ENCODE data around the gene FBLN2. TPM values are rescaled to one million over a fixed set of nuclear protein-coding genes. Genes with fewer than 3 reads are reported as not detected.

The FBLN2 gene
- total RNA-seq, 1 donor from 2014 or later: 32.9 TPM

DNA sequence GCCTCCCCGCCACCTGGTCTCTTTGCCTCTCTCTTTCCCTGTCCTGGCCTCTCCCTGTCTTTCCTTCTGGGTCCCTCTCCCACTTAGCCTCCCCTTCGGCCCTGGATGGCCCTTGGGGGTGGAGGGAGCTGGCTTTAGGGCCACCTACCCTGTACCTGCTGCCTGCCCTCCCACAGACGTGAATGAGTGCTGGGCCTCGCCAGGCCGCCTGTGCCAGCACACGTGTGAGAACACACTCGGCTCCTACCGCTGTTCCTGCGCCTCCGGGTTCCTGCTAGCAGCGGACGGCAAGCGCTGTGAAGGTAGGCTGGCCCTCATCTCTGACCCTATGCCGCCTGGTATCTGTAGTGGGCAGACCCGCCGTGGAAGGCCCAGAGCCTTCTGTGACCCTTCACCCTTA is 80.7 kb downstream of the FBLN2 start:
- H3K36me3 ChIP-seq: no peaks in the 10 kb centered on the region
- no peak overlapping the region for H3K4me3 ChIP-seq
- intact Hi-C loops (cut with DNase I): no loop called here
- TF ChIP-seq CTCF (IDR thresholded peaks at IDR 0.05): no peak
- H3K9me3 ChIP-seq: no peaks in the 10 kb centered on the region
- H3K27ac ChIP-seq: no peak overlapping the region
- no peaks in the 10 kb centered on the region for H3K4me1 ChIP-seq
- no peaks in the 10 kb centered on the region for H3K27me3 ChIP-seq
- no peak for ATAC-seq
- no peak for DNase-seq

GRCh38 chr3:13631256-13631655 is 82.3 kb downstream of the FBLN2 start:
- TF ChIP-seq CTCF (IDR thresholded peaks at IDR 0.05): no peak
- intact Hi-C loops (cut with DNase I): no loop called here

DNA sequence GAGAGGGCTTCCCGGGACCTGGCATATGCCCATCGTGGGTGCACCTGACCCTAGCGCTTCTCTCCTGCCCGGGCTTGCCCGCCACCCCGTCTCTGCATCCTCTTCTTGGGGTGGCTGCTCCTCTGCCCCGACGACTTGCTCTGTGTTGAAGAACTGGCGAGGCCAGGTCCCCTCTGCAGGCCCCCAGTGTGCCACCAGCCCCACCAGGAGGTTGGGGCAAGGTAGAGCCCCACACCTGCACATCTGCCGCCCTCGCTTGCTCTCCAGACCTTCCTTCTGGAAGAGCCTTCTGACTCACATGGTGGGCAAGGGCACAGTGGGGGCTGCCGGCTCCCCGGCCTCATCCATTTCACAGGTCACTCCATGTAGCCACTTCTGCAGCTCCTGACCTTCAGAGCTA is 84.3 kb downstream of the FBLN2 start:
- DNase-seq: no peak
- TF ChIP-seq CTCF (IDR thresholded peaks at IDR 0.05): no peak
- no peaks in the 10 kb centered on the region for H3K27me3 ChIP-seq
- H3K4me1 ChIP-seq: no peaks in the 10 kb centered on the region
- no peak for ATAC-seq
- no peak overlapping the region for H3K27ac ChIP-seq
- intact Hi-C loops (cut with DNase I): no loop called here
- H3K36me3 ChIP-seq: no peaks in the 10 kb centered on the region
- H3K4me3 ChIP-seq: no peak overlapping the region
- no peaks in the 10 kb centered on the region for H3K9me3 ChIP-seq

More at GRCh38 chr3:13631256-13631655, 82.3 kb downstream of the FBLN2 start:
- Histone ChIP-seq H3K27ac (no peak overlapping the region), H3K36me3 (no peaks in the 10 kb centered on the region), H3K27me3 (no peaks in the 10 kb centered on the region), H3K4me3 (no peak overlapping the region), H3K9me3 (no peaks in the 10 kb centered on the region), H3K4me1 (no peaks in the 10 kb centered on the region)
- no peak for DNase-seq
- no peak for ATAC-seq

DNA sequence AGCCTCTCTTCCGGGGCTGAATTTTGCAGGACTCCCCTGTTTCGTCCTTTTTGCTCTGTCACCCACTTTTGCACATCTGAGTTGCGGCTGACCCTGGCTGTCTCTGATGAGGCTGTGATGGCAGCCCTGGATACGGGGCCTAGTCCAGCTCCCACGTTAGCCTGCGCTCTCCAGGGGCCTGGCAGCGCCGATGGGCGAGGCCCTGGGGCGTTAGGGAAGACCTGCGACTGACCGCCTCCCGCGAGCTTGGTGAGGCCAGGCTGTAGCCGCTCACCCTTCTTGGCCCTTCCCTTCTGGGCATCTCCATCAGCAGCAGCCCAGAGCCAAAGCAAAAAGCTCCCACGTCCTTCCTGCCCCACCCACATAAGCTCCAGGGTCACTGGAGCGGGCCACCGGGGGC is 85.2 kb downstream of the FBLN2 start:
- DNase-seq (no peak), ATAC-seq (no peak)
- H3K27ac ChIP-seq: no peak overlapping the region
- intact Hi-C loops (cut with DNase I): no loop called here
- no peaks in the 10 kb centered on the region for H3K9me3 ChIP-seq
- H3K27me3 ChIP-seq: no peaks in the 10 kb centered on the region
- no peak overlapping the region for H3K4me3 ChIP-seq
- TF ChIP-seq CTCF (IDR thresholded peaks at IDR 0.05): no peak
- H3K4me1 ChIP-seq: no peaks in the 10 kb centered on the region
- H3K36me3 ChIP-seq: no peaks in the 10 kb centered on the region

DNA sequence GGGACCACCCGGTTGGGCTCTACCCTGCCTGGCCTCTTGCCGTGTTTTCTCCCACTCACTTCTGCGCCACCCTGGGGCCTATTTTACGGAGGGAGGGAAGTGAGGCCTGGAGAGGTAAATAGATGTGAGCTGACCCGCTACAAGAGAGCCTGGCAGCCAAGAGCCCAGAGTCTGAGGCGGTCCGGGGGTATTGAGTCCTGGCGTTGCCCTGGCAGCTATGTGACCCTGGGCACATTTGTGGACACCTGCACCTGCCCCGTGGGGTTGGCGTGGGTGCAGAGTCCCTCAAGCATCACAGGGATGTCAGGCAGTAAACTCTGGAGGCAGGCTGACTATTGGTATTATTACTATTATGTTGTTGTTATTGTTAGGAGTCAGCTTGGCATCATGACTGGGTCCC is 85.7 kb downstream of the FBLN2 start:
- no peak for ATAC-seq
- no peak for TF ChIP-seq CTCF (IDR thresholded peaks at IDR 0.05)
- no peaks in the 10 kb centered on the region for H3K36me3 ChIP-seq

DNA sequence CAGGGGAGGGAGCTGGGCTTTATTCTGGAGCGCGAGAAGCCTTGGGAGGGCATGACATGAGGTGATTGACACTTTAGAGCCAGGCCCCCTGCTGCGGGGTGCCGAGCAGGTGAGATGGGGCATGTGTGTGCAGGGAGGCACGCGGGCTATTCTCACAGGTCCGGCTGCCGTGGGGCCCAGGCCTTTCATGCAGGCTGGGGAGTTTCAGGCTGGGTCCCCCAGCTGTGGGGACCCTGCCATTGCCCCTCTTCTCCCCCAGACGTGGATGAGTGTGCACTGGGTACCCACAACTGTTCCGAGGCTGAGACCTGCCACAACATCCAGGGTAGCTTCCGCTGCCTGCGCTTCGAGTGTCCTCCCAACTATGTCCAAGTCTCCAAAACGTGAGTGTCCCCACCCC is 87.3 kb downstream of the FBLN2 start:
- ATAC-seq (no peak), DNase-seq (no peak)
- Histone ChIP-seq H3K9me3 (no peaks in the 10 kb centered on the region), H3K4me3 (no peak overlapping the region), H3K27ac (no peak overlapping the region), H3K27me3 (no peaks in the 10 kb centered on the region), H3K36me3 (no peaks in the 10 kb centered on the region), H3K4me1 (no peaks in the 10 kb centered on the region)
- intact Hi-C loops (cut with DNase I): no loop called here
- no peak for TF ChIP-seq CTCF (IDR thresholded peaks at IDR 0.05)

More for the DNA sequence above, 85.7 kb downstream of the FBLN2 start:
- no peak for DNase-seq
- no peaks in the 10 kb centered on the region for H3K27me3 ChIP-seq
- no peak overlapping the region for H3K27ac ChIP-seq
- intact Hi-C loops (cut with DNase I): no loop called here
- H3K9me3 ChIP-seq: no peaks in the 10 kb centered on the region
- H3K4me3 ChIP-seq: no peak overlapping the region
- no peaks in the 10 kb centered on the region for H3K4me1 ChIP-seq

Measured in upper lobe of right lung (tissue), 1 donor.